Measurements from ENCODE around the gene LSM10. TPM values are rescaled to one million over a fixed set of nuclear protein-coding genes. Genes with fewer than 3 reads are reported as not detected.

Gene LSM10
- total RNA-seq, 1 experiment from 2014 or later = 56.3 TPM

GRCh38 chr1:36358514-36359084 lies 39.1 kb downstream of the LSM10 start:
- Mint-ChIP-seq H3K27me3 (ENCODE audit: low read depth) (no peaks in the 10 kb centered on the region), H3K4me3 (no peak overlapping the region), H3K4me1 (no peaks in the 10 kb centered on the region), H3K9me3 (no peaks in the 10 kb centered on the region), H3K36me3 (peaks cover 26% of the 10 kb centered on the region), H3K27ac (no peak overlapping the region; the same call in 1 of the 2 replicates)
- CTCF ChIA-PET = interaction anchor here (1.2 to 2.8 kb wide), 3 partner anchors 10 to 209 kb away, joined by 4 to 11 read pairs (median 6); partner anchors contain the start of gene TRAPPC3
- POLR2A ChIA-PET = no interaction called here
- no peak for ATAC-seq
- TF ChIP-seq ZNF281 (CRISPR knock-in tag; IDR thresholded peaks at IDR 0.05) (no peak), ZBTB21 (CRISPR knock-in tag; IDR thresholded peaks at IDR 0.05; ENCODE audit: borderline replicate concordance) (no peak), ATF6 (CRISPR knock-in tag; IDR thresholded peaks at IDR 0.05) (no peak), PRRX2 (CRISPR knock-in tag; IDR thresholded peaks at IDR 0.05) (no peak), NFE2L1 (CRISPR knock-in tag; IDR thresholded peaks at IDR 0.05) (no peak), ZNF423 (CRISPR knock-in tag; IDR thresholded peaks at IDR 0.05) (no peak), ZNF138 (CRISPR knock-in tag; conservative IDR thresholded peaks at IDR 0.05) (no peak), IRF2 (CRISPR knock-in tag; IDR thresholded peaks at IDR 0.05; ENCODE audit: borderline replicate concordance, low read depth) (no peak), CTCF (IDR thresholded peaks at IDR 0.05) (no peak), ZNF671 (CRISPR knock-in tag; IDR thresholded peaks at IDR 0.05) (no peak), ZNF416 (CRISPR knock-in tag; IDR thresholded peaks at IDR 0.05) (no peak), ZNF396 (CRISPR knock-in tag; IDR thresholded peaks at IDR 0.05; ENCODE audit: borderline replicate concordance) (no peak), PRDM15 (CRISPR knock-in tag; IDR thresholded peaks at IDR 0.05) (no peak)
- DNase-seq (ENCODE audit: low spot score) = no peak

GRCh38 chr1:36355811-36356210 lies 41.9 kb downstream of the LSM10 start:
- H3K4me3 Mint-ChIP-seq = no peak overlapping the region
- CTCF ChIA-PET = interaction anchor here (0.9 to 2.8 kb wide), 3 partner anchors 11 to 13 kb away, joined by 3 to 14 read pairs (median 11); no protein-coding TSS in a partner anchor
- H3K9me3 Mint-ChIP-seq = no peaks in the 10 kb centered on the region
- ATAC-seq (peak; percentile 66), DNase-seq (ENCODE audit: low spot score) (no peak)
- H3K4me1 Mint-ChIP-seq = peaks cover 8% of the 10 kb centered on the region
- 0 out of 2 replicates have a peak overlapping the region, but pooled peaks have one; percentile 63 for H3K27ac Mint-ChIP-seq
- H3K36me3 Mint-ChIP-seq = peaks cover 31% of the 10 kb centered on the region
- H3K27me3 Mint-ChIP-seq (ENCODE audit: low read depth) = no peaks in the 10 kb centered on the region
- POLR2A ChIA-PET = no interaction called here
- no peak for TF ChIP-seq AFF4 (CRISPR knock-in tag; IDR thresholded peaks at IDR 0.05; ENCODE audit: borderline replicate concordance)
- peak; percentile 30; the same call in 1 of the 2 replicates for TF ChIP-seq USF2 (CRISPR knock-in tag; IDR thresholded peaks at IDR 0.05)
- no peak for TF ChIP-seq IRF2 (CRISPR knock-in tag; IDR thresholded peaks at IDR 0.05; ENCODE audit: borderline replicate concordance, low read depth)
- TF ChIP-seq ERG (CRISPR knock-in tag; IDR thresholded peaks at IDR 0.05) = no peak
- TF ChIP-seq JUN (CRISPR knock-in tag; IDR thresholded peaks at IDR 0.05) = no peak
